Activated CD8-positive, alpha-beta memory T cell treated with anti-CD3 and anti-CD28 coated beads, Interleukin-2, amount 50 U/mL, for 1 hour (primary cell): ENCODE data around the gene LARP1B.
"Not testable (repeated sequence)": the region's sequence is repeated elsewhere in the genome, so short reads cannot be mapped to it uniquely, and the experiment has no call there.

ENCODE experiments used
- DNase-seq: peaks from one replicate; pipeline ENCODE4 v3.0.0-alpha.2; 2020; ENCODE audit errors: extremely low read depth

The LARP1B gene

GRCh38 chr4:128225148-128225547, 164.0 kb downstream of the LARP1B start:
- no peak for DNase-seq

- DNase-seq: no peak
These were observed 167.0 kb downstream of the LARP1B start for GRCh38 chr4:128227991-128228571.

GRCh38 chr4:128228845-128229795, 168.0 kb downstream of the LARP1B start:
- no peak for DNase-seq

- no peak for DNase-seq
These were observed 171.6 kb downstream of the LARP1B start for GRCh38 chr4:128232719-128233118.

GRCh38 chr4:128234836-128235235, 173.7 kb downstream of the LARP1B start:
- DNase-seq: no peak

- no peak for DNase-seq
These were observed 179.9 kb downstream of the LARP1B start for GRCh38 chr4:128241019-128241418.

GRCh38 chr4:128241425-128241913, 180.4 kb downstream of the LARP1B start:
- DNase-seq: no peak

- DNase-seq: no peak
These were observed 180.9 kb downstream of the LARP1B start for GRCh38 chr4:128241981-128242380.

- DNase-seq: no peak
These were observed 181.5 kb downstream of the LARP1B start for GRCh38 chr4:128242601-128243000.

GRCh38 chr4:128244379-128244778, 183.3 kb downstream of the LARP1B start:
- no peak for DNase-seq

GRCh38 chr4:128245391-128245790, 184.3 kb downstream of the LARP1B start:
- DNase-seq: not testable (repeated sequence)

- no peak for DNase-seq
These were observed 186.8 kb downstream of the LARP1B start for GRCh38 chr4:128247906-128248305.

- DNase-seq: no peak
These were observed 188.9 kb downstream of the LARP1B start for GRCh38 chr4:128249787-128250668.

- no peak for DNase-seq
These were observed 194.8 kb downstream of the LARP1B start for GRCh38 chr4:128255906-128256305.

GRCh38 chr4:128256539-128256938, 195.4 kb downstream of the LARP1B start:
- no peak for DNase-seq

GRCh38 chr4:128258166-128258565, 197.1 kb downstream of the LARP1B start:
- not testable (repeated sequence) for DNase-seq

GRCh38 chr4:128259889-128260288, 198.8 kb downstream of the LARP1B start:
- DNase-seq: not testable (repeated sequence)
